GM12864 (cell line): ENCODE measurements around the gene UBL4B.

Source experiments
- DNase-seq: peaks from one replicate; pipeline ENCODE4 v3.0.0-alpha.2; 2011; ENCODE audit warnings: low read depth
- H3K4me3 ChIP-seq: 2 replicates; pipeline ENCODE4 v1.5.1; 2011; ENCODE audit warnings: mild to moderate bottlenecking, low read depth, low read length, control low read depth
- CTCF ChIP-seq: IDR thresholded peaks from 2 replicates; pipeline ENCODE4 v1.5.1; 2011; ENCODE audit warnings: low read depth, mild to moderate bottlenecking, moderate library complexity, low read length, control low read depth, inconsistent platforms; ENCODE audit errors: missing control alignments

The UBL4B gene

GRCh38 chr1:110085671-110086070, 26.6 kb upstream of the UBL4B start:
- TF ChIP-seq CTCF: no peak
- H3K4me3 ChIP-seq: no peak overlapping the region
- no peak for DNase-seq

DNA sequence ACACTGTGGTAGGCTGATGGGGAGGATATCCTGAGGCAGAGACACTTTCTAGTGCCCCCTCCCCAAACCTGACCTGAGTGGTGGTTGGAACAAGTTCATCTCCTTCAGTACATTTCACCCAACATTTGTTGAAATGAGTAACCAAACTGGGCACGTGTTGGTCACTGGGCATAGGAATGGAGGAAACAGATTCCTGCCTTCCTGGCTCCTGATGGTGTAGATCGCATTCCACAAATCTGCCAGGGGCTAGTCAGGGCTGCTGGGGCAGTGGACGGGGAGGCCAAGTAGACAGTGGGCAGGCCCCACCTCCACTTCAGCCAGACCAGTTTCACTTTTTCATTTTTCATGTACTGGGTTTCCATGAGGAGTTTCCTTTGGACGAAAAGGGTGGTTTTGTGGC, 25.3 kb upstream of the UBL4B start:
- no peak for DNase-seq
- no peak for TF ChIP-seq CTCF
- no peak overlapping the region for H3K4me3 ChIP-seq

DNA sequence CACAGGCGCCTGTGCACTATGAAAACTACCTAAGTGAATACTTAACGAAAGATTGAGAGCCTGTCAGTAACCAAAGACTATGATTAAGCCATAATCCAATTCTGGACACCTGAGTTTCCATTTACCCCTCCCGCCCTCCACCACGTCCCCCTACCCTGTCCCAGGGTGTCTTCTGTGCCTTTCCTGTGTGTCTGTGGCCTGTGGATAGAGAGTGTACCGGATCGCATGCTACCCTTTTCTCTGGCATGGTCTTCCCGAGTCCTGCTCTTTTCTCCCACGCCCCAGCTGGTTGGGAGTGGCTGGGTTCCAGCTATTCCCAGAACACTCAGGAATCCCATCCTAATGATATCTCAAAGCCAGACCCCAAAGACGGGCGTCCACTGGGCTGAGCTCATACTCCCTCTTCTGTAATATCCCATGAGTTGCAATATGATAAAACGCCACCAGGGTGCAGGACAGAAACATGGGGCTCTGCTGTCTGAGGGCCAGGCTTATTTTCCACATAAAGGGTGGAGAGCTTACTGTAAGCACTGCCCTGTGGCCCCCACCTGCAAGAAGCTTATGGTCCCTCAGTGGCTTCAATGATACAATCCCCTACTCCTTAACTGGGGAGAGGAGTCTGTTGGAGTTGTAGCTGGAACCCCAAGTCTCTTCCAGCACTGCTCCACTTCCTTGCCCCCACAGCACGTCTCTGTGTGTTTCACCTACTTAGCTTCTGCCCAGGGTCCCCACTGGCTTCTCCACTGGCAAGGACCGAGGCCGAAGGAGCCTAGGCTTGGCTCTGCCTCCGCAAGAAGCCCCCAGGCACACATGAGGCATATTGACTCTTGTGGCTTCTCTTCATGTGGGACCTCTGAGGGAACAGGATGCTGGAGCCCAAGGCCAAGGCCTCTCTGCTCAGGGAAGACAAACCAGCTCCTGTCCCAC, 24.2 kb upstream of the UBL4B start:
- H3K4me3 ChIP-seq: no peak overlapping the region
- TF ChIP-seq CTCF: peak; percentile 69
- DNase-seq: peak; percentile 10

DNA sequence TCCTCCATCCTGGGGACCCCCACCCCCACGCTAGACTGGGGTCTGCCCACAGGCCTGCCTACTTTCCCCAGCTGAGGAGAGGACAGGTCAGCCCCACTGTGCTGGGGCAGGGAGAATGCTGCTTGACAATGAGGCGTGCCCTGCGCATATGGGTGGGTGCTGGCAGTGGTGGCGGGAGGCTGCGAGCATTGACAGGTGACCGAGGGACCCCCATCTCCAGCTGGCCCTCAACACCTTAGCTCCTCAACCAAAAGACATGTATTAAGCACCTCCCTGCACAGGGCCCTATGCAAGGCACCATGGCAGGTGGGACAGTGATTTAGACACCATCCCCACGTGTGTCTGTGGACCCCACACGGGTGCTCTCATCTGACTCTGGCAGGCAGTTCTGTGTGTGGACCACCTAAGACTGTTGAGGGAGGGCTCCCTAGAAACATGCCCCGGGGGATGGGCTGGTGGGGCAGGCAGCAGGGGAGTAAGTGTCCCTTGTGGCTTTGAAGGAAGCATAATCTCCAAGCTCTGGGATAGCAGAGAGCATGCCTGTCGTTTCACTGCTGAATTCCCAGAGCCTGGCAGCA, 23.4 kb upstream of the UBL4B start:
- no peak overlapping the region for H3K4me3 ChIP-seq
- no peak for TF ChIP-seq CTCF
- DNase-seq: no peak

DNA sequence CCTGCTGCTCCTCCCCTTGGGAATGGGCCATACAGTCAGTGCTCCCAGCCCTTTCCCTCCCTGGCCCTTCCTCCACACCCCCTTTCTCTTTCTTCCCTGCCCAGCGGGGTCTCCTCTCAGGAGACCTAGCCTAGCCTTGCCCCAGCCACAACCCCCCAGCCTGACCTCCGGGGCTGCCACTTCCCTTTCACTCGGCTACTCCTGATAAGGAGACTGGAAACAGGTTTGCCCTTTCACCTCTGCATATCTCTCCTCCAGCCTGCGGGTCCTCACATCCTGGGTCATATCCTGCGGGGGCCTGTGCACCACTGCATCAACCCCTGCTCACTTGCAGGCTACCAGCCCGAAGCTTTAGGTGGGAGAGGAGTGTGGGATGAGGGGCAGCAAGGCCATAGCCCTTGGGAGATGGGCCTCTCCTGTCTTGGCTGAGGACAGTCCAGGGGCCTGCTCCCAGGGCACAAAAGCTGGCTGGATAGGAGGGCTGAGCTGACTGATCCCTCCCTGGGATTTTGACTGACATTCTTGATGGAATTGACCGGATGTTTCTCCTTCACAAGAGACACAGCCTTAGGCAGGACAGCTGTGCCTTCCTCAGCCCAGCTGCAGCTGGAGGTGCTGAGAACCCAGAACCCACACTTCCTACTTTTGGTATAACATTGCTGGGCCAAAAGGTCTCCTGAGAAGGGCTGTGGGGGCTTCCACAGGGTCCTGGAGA, 22.5 kb upstream of the UBL4B start:
- no peak for DNase-seq
- no peak overlapping the region for H3K4me3 ChIP-seq
- TF ChIP-seq CTCF: no peak

- DNase-seq: no peak
- TF ChIP-seq CTCF: no peak
- H3K4me3 ChIP-seq: no peak overlapping the region
Observed at GRCh38 chr1:110091381-110091780, 20.9 kb upstream of the UBL4B start.
